GM19099 (cell line): ENCODE data around the gene PEX13.
A peak's percentile ranks its signal among the peaks of the same experiment; 100 is the strongest.

ENCODE experiments used
- POLR2A ChIP-seq: IDR thresholded peaks from 3 replicates; pipeline ENCODE4 v1.6.1; 2011; ENCODE audit warnings: low read depth; ENCODE audit not compliant: insufficient read length; ENCODE audit errors: extremely low read depth

Gene PEX13

GRCh38 chr2:61029533-61029932, 12.0 kb downstream of the PEX13 start:
- no peak for TF ChIP-seq POLR2A

GRCh38 chr2:61042807-61043206, 25.3 kb downstream of the PEX13 start:
- no peak for TF ChIP-seq POLR2A

GRCh38 chr2:61044636-61045035, 27.1 kb downstream of the PEX13 start:
- no peak for TF ChIP-seq POLR2A

- no peak for TF ChIP-seq POLR2A
Observed at GRCh38 chr2:61045226-61045625, 27.7 kb downstream of the PEX13 start.

- no peak for TF ChIP-seq POLR2A
Observed at GRCh38 chr2:61045999-61046398, 28.5 kb downstream of the PEX13 start.

GRCh38 chr2:61055557-61055956, 38.0 kb downstream of the PEX13 start:
- no peak for TF ChIP-seq POLR2A

- no peak for TF ChIP-seq POLR2A
Observed at GRCh38 chr2:61057562-61057961, 40.0 kb downstream of the PEX13 start.

- no peak for TF ChIP-seq POLR2A
Observed at GRCh38 chr2:61059382-61059781, 41.9 kb downstream of the PEX13 start.

GRCh38 chr2:61065714-61066709, 48.5 kb downstream of the PEX13 start, which contains the start of gene SANBR:
Gene SANBR (plus strand): TSS chr2:61065871. CDS start chr2:61070351, 4,480 bp downstream.
- TF ChIP-seq POLR2A, result peak; percentile 57

GRCh38 chr2:61074100-61074499, 56.6 kb downstream of the PEX13 start:
- no peak for TF ChIP-seq POLR2A

- TF ChIP-seq POLR2A, result no peak
Observed at GRCh38 chr2:61085883-61086282, 68.4 kb downstream of the PEX13 start.

GRCh38 chr2:61089797-61090196, 72.3 kb downstream of the PEX13 start:
- no peak for TF ChIP-seq POLR2A

- TF ChIP-seq POLR2A, result no peak
Observed at GRCh38 chr2:61090386-61090921, 72.9 kb downstream of the PEX13 start.

- TF ChIP-seq POLR2A, result no peak
Observed at GRCh38 chr2:61091485-61091884, 74.0 kb downstream of the PEX13 start.

GRCh38 chr2:61096438-61096837, 78.9 kb downstream of the PEX13 start:
- no peak for TF ChIP-seq POLR2A

GRCh38 chr2:61100801-61101200, 83.3 kb downstream of the PEX13 start:
- no peak for TF ChIP-seq POLR2A
